Ishikawa (cell line): ENCODE results near the gene RGL1.

Experiments used
- CEBPB ChIP-seq: IDR thresholded peaks from 2 replicates; pipeline ENCODE4 v1.6.1; 2012
- CREB1 ChIP-seq: IDR thresholded peaks from 2 replicates; pipeline ENCODE4 v1.6.1; 2012; ENCODE audit warnings: low read depth
- EGR1 ChIP-seq: IDR thresholded peaks from 2 replicates; pipeline ENCODE4 v1.6.1; 2012
- EP300 ChIP-seq: IDR thresholded peaks from 2 replicates; pipeline ENCODE4 v1.6.1; 2012; ENCODE audit warnings: borderline replicate concordance
- FOXM1 ChIP-seq: IDR thresholded peaks from 2 replicates; pipeline ENCODE4 v1.6.1; 2012; ENCODE audit warnings: low read depth, borderline replicate concordance
- RAD21 ChIP-seq: IDR thresholded peaks from 2 replicates; pipeline ENCODE4 v1.6.1; 2012; ENCODE audit warnings: low read depth
- REST ChIP-seq: IDR thresholded peaks from 2 replicates; pipeline ENCODE4 v1.6.1; 2012; ENCODE audit warnings: low read depth, mild to moderate bottlenecking
- TAF1 ChIP-seq: IDR thresholded peaks from 2 replicates; pipeline ENCODE4 v1.6.1; 2012; ENCODE audit warnings: low read depth, mild to moderate bottlenecking
- TCF12 ChIP-seq: IDR thresholded peaks from 2 replicates; pipeline ENCODE4 v1.6.1; 2012; ENCODE audit warnings: low read depth
- TEAD4 ChIP-seq: IDR thresholded peaks from 2 replicates; pipeline ENCODE4 v1.6.1; 2012
- USF1 ChIP-seq: IDR thresholded peaks from 2 replicates; pipeline ENCODE4 v1.6.1; 2012
- YY1 ChIP-seq: IDR thresholded peaks from 2 replicates; pipeline ENCODE4 v1.6.1; 2012; ENCODE audit warnings: low read depth
- ZBTB7A ChIP-seq: IDR thresholded peaks from 2 replicates; pipeline ENCODE4 v1.6.1; 2012; ENCODE audit warnings: low read depth
- TF ChIP-seq, protein P1 (sequence below): IDR thresholded peaks from 2 replicates; pipeline ENCODE4 v1.6.1; 2012

RGL1 gene

DNA sequence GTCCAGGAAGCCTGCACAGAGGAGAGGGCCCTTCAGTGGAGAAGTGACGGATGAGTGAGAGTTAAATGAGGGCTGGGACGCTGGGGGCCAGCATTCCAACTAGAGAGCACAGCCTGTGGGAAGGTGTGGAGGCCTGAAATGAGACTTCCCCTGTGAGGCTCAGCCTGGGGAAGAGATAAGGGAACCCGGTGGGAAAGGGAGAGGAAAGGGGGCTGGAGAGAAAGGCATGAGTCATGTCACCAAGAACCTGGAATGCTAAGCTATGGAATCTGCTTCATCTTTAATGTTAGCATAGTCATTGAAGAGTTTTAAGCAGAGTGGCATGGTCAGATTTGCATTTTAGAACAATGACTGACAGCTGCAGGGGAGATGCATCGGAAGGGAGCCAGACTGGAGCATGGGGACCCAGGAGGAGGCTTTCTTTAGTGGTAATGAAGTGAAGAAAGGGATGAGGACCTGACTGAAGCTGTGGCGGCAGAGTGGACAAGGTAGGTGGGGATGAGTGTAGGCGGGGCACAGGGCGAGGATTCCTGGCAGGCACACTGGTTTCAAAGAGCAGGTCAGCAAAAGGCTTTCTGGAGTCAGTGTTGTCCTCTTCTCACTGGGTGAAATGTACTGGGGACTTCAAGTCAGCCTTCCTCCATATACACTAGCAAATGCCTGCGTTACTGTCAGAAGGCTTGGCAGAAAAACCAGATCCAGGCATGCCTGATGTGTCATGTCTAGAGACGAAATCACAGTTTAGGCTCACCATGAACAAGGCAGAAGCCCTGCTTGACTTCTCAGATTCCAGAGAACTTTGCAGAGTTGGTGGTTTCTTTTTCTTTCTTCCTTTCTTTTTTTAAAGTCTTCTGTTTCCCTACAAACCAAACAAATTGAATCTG is 8.0 kb downstream of the RGL1 start:
- TF ChIP-seq ZBTB7A = no peak
- no peak for TF ChIP-seq USF1
- TF ChIP-seq, protein P1, sequence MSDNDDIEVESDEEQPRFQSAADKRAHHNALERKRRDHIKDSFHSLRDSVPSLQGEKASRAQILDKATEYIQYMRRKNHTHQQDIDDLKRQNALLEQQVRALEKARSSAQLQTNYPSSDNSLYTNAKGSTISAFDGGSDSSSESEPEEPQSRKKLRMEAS = no peak

- TF ChIP-seq CREB1 (no peak), EP300 (no peak), YY1 (no peak), TCF12 (no peak)
These were observed 9.3 kb downstream of the RGL1 start for GRCh38 chr1:183814121-183814681.

DNA sequence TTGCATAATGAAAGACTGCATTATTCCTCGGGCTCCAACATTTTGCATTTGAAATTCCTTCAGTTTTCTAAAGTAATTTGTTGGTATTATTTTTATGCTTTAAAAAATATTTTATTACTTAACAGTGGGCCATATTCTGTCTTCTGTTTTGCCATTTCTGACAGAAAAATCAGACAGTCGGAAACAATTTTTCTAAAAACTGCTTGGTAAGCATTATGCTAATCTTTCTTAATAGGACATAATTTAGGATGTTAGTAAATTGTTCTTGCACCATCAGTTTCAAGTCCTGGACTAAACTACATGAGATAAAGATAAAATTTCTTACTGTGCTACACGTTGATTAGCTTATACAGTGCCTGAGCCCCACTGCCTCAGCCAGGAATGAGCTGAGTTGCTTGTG is 11.2 kb downstream of the RGL1 start:
- TF ChIP-seq TEAD4 (no peak), USF1 (no peak), RAD21 (no peak), FOXM1 (no peak)

- TF ChIP-seq EP300 = no peak
- no peak for TF ChIP-seq USF1
- TF ChIP-seq REST = no peak
- no peak for TF ChIP-seq TAF1
- TF ChIP-seq TCF12 = no peak
- TF ChIP-seq TEAD4 = no peak
- no peak for TF ChIP-seq CEBPB
- no peak for TF ChIP-seq YY1
These were observed 12.8 kb downstream of the RGL1 start for GRCh38 chr1:183817576-183818288.

DNA sequence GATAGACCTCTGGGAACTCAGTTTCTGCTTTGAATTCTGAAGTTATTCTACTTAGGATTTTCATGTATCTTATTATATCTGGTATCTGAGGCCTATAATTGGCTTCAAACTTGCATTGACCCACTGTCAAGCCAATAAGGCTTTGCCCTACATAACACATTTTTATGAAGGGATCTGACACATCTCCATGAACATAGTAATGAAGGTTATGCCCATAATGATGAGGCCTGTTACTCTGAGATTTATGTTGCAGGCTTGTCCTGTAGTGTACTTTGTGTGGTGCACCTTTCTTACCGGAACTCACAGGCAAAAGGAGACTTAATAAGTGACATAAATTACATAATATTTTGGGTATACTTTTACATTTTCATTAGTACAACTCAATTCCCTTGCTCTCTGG is 14.1 kb downstream of the RGL1 start:
- TF ChIP-seq REST (no peak), ZBTB7A (no peak)

DNA sequence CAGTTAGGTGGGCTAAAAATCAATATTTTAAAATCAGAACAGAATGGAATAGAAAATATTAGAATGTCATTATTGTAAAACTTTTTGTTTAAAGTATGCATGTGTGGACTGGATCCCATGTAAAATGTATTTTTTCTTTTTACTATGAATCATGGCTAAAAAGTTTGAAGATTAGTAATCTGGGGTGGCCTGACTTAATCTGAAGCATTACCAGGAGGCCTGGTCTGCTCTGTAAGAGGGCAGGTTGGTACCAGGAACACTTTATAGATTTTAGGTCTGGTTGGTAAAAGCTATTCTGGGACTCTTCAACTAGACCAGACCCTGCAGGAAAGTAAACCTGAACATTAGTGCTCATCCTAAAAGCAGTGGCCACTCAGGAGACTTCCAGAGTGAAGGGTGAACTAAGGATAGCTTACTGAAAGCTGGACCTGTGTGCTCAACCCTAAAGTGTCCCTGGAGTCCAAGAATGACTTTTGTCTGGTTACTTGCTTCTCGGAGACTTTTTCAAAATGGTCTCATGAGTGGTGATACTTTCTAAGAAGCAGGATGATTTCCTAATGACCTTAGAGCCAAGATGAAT is 16.5 kb downstream of the RGL1 start:
- TF ChIP-seq YY1 = no peak
- TF ChIP-seq EP300 = no peak
- TF ChIP-seq TCF12 = no peak
- no peak for TF ChIP-seq EGR1
- no peak for TF ChIP-seq TAF1
- no peak for TF ChIP-seq RAD21
- no peak for TF ChIP-seq TEAD4
- no peak for TF ChIP-seq ZBTB7A
- TF ChIP-seq, protein P1 = no peak
